H1 (cell line): ENCODE results near the gene CPE. TPM values are rescaled to one million over a fixed set of nuclear protein-coding genes. Genes with fewer than 3 reads are reported as not detected.

Source experiments
- CTCF ChIA-PET: fragments of 300-600 bp; sonication (Branson Sonifier 250); formaldehyde crosslinking; loops from one replicate; lab custom pipeline; 2021; ENCODE audit not compliant: partially characterized antibody; lab: Charles Lee
- POLR2A ChIA-PET: fragments of 300-600 bp; sonication (Branson Sonifier 250); formaldehyde crosslinking; loops from one replicate; lab custom pipeline; 2021; ENCODE audit warnings: inconsistent platforms; ENCODE audit not compliant: partially characterized antibody; lab: Charles Lee
- DNase-seq, 2 experiments: peaks; one replicate each; pipeline versions ENCODE4 v3.0.0 to v3.0.0-alpha.2; 2010 to 2022; ENCODE audit warnings: low spot score in 2 of 2, low read depth in 1 of 2, mixed read lengths in 1 of 2
- FAIRE-seq: peaks from 2 replicates; lab custom pipeline; 2011; peaks lifted over from hg19 to GRCh38; lab: Jason Lieb, UNC
- H2AFZ ChIP-seq: 2 replicates; pipeline ENCODE4 v1.8.1; 2012; ENCODE audit warnings: low read length, inconsistent platforms
- H2AK5ac ChIP-seq: 2 replicates; pipeline ENCODE4 v1.6.1; 2013; ENCODE audit warnings: low read depth, low read length
- H2BK120ac ChIP-seq: replicated peaks from 2 replicates; pipeline ENCODE3; 2013; ENCODE audit warnings: low read depth, low read length, inconsistent platforms
- H2BK12ac ChIP-seq: 2 replicates; pipeline ENCODE4 v1.6.1; 2013; ENCODE audit warnings: low read depth, low read length
- H2BK15ac ChIP-seq: 2 replicates; pipeline ENCODE4 v1.6.1; 2013; ENCODE audit warnings: low read length
- H2BK20ac ChIP-seq: 2 replicates; pipeline ENCODE4 v1.6.1; 2013; ENCODE audit warnings: low read length
- H2BK5ac ChIP-seq: 2 replicates; pipeline ENCODE4 v1.6.1; 2013; ENCODE audit warnings: low read depth, low read length
- H3K14ac ChIP-seq: 2 replicates; pipeline ENCODE4 v1.6.1; 2013; ENCODE audit warnings: inconsistent platforms; ENCODE audit not compliant: insufficient read length
- H3K18ac ChIP-seq: 2 replicates; pipeline ENCODE4 v1.6.1; 2013; ENCODE audit warnings: low read length; ENCODE audit errors: extremely low read depth
- H3K23ac ChIP-seq: 2 replicates; pipeline ENCODE4 v1.6.1; 2013; ENCODE audit warnings: inconsistent platforms; ENCODE audit not compliant: insufficient read length
- H3K23me2 ChIP-seq: 2 replicates; pipeline ENCODE4 v1.6.1; 2013; ENCODE audit warnings: low read depth, low read length
- H3K27ac ChIP-seq: 2 replicates; pipeline ENCODE4 v1.6.1; 2011; ENCODE audit warnings: low read depth, low read length, inconsistent platforms
- H3K27me3 ChIP-seq, 4 experiments: replicated peaks in 1 of 4; 1 replicate in 1 of 4; 2 replicates in 3 of 4; pipeline versions ENCODE4 v1.6.1 to v1.8.1; 2011 to 2013; ENCODE audit warnings: low read length in 3 of 4, mild to moderate bottlenecking in 3 of 4, inconsistent platforms in 2 of 4, mixed read lengths in 2 of 4, moderate library complexity in 1 of 4; ENCODE audit not compliant: control insufficient read depth in 3 of 4, insufficient read depth in 3 of 4; ENCODE audit errors: extremely low read depth in 1 of 4
- H3K36me3 ChIP-seq, 4 experiments: 2 replicates each; pipeline versions ENCODE4 v1.6.1 to v1.8.1; 2011 to 2013; ENCODE audit warnings: mild to moderate bottlenecking in 4 of 4, low read length in 3 of 4, moderate library complexity in 2 of 4, control low read depth in 1 of 4, inconsistent platforms in 1 of 4; ENCODE audit not compliant: insufficient read depth in 4 of 4, control insufficient read depth in 2 of 4
- H3K4ac ChIP-seq: replicated peaks from 2 replicates; pipeline ENCODE3; 2013; ENCODE audit warnings: low read length, low read depth, mixed read lengths, inconsistent platforms; ENCODE audit not compliant: insufficient read length
- H3K4me1 ChIP-seq, 4 experiments: replicated peaks in 1 of 4; 1 replicate in 1 of 4; 2 replicates in 3 of 4; pipeline versions ENCODE4 v1.6.1 to v1.8.1; 2011 to 2013; ENCODE audit warnings: low read length in 3 of 4, inconsistent platforms in 2 of 4, mixed read lengths in 1 of 4; ENCODE audit not compliant: insufficient read depth in 4 of 4, control insufficient read depth in 3 of 4
- H3K4me2 ChIP-seq, 2 experiments: 2 replicates each; pipeline versions ENCODE4 v1.6.1 to v1.8.1; 2011 to 2013; ENCODE audit warnings: low read depth in 2 of 2, low read length in 2 of 2, control low read depth in 1 of 2, inconsistent platforms in 1 of 2, mild to moderate bottlenecking in 1 of 2; ENCODE audit not compliant: insufficient read depth in 1 of 2
- H3K4me3 ChIP-seq, 4 experiments: fragments of 200-600, 300-600 bp in 1 of 4; sonication (generic), shearing (Covaris generic), sonication (Bioruptor Twin) in 1 of 4; 2 replicates each; pipeline versions ENCODE4 v1.5.1 to v1.8.1; 2011 to 2016; ENCODE audit warnings: low read length in 4 of 4, low read depth in 3 of 4, control low read depth in 2 of 4, inconsistent platforms in 2 of 4, mild to moderate bottlenecking in 2 of 4, mixed read lengths in 1 of 4, moderate library complexity in 1 of 4; ENCODE audit not compliant: insufficient read depth in 2 of 4; ENCODE audit errors: extremely low read depth in 1 of 4
- H3K56ac ChIP-seq: replicated peaks from 2 replicates; pipeline ENCODE3; 2013; ENCODE audit warnings: low read depth, mild to moderate bottlenecking, mixed read lengths, low read length, inconsistent platforms; ENCODE audit not compliant: insufficient read length
- H3K79me1 ChIP-seq: 2 replicates; pipeline ENCODE4 v1.6.1; 2013; ENCODE audit warnings: low read depth, low read length, control low read depth
- H3K79me2 ChIP-seq, 2 experiments: 2 replicates each; pipeline versions ENCODE4 v1.6.1 to v1.8.1; 2012 to 2013; ENCODE audit warnings: low read length in 2 of 2, mild to moderate bottlenecking in 2 of 2, inconsistent platforms in 1 of 2; ENCODE audit not compliant: insufficient read depth in 2 of 2, control insufficient read depth in 1 of 2
- H3K9ac ChIP-seq, 4 experiments: replicated peaks in 1 of 4; 1 replicate in 1 of 4; 2 replicates in 3 of 4; pipeline versions ENCODE4 v1.6.1 to v1.8.1; 2011 to 2013; ENCODE audit warnings: low read depth in 3 of 4, low read length in 3 of 4, control low read depth in 2 of 4, mild to moderate bottlenecking in 2 of 4, moderate library complexity in 2 of 4, inconsistent platforms in 1 of 4; ENCODE audit errors: extremely low read depth in 1 of 4
- H3K9me3 ChIP-seq, 2 experiments: 2 replicates each; pipeline versions ENCODE4 v1.6.1 to v1.8.1; 2012 to 2013; ENCODE audit warnings: mild to moderate bottlenecking in 2 of 2, moderate library complexity in 2 of 2, control low read depth in 1 of 2, inconsistent platforms in 1 of 2, low read depth in 1 of 2, low read length in 1 of 2, mixed read lengths in 1 of 2; ENCODE audit not compliant: insufficient read depth in 2 of 2
- H4K20me1 ChIP-seq, 2 experiments: replicated peaks in 1 of 2; 2 replicates each; pipeline versions ENCODE3 to v1.8.1; 2011 to 2013; ENCODE audit warnings: inconsistent platforms in 2 of 2, low read length in 2 of 2, mild to moderate bottlenecking in 1 of 2; ENCODE audit not compliant: insufficient read depth in 2 of 2, control insufficient read depth in 1 of 2
- H4K5ac ChIP-seq: 2 replicates; pipeline ENCODE4 v1.6.1; 2013; ENCODE audit warnings: low read length, low read depth, mixed read lengths, inconsistent platforms; ENCODE audit not compliant: insufficient read length
- H4K8ac ChIP-seq: 2 replicates; pipeline ENCODE4 v1.8.0; 2013; ENCODE audit warnings: mild to moderate bottlenecking, moderate library complexity, low read length, inconsistent platforms; ENCODE audit not compliant: insufficient read depth; ENCODE audit errors: extremely low read depth
- H4K91ac ChIP-seq: replicated peaks from 2 replicates; pipeline ENCODE3; 2013; ENCODE audit warnings: low read length, mixed read lengths, inconsistent platforms; ENCODE audit not compliant: insufficient read length
- BCL11A ChIP-seq, 2 experiments: IDR thresholded peaks; one replicate each; pipeline ENCODE4 v1.6.1; 2011; ENCODE audit warnings: low read depth in 2 of 2, low read length in 2 of 2, mild to moderate bottlenecking in 2 of 2
- CEBPB ChIP-seq: IDR thresholded peaks from 2 replicates; pipeline ENCODE4 v1.6.1; 2012; ENCODE audit warnings: low read depth, low read length
- NRF1 ChIP-seq: IDR thresholded peaks from 2 replicates; pipeline ENCODE4 v1.6.1; 2011; ENCODE audit warnings: mild to moderate bottlenecking, low read depth, low read length, improper control_type of control experiment
- WGBS, 2 experiments: shearing (Covaris generic) in 1 of 2; methylation state at CpG; one replicate each; pipeline versions ENCODE4 v1.1.6 to v1.1.7; 2013 to 2015; ENCODE audit warnings: low lambda C conversion rate in 2 of 2, mixed read lengths in 2 of 2, inconsistent platforms in 1 of 2, low coverage in 1 of 2, missing lambda C conversion rate in 1 of 2; ENCODE audit not compliant: insufficient replicate concordance in 2 of 2, insufficient coverage in 1 of 2, insufficient read length in 1 of 2; ENCODE audit errors: extremely low coverage in 1 of 2, missing lambda C conversion rate in 1 of 2; 5-methylcytosine and 5-hydroxymethylcytosine counted together
- polyA plus RNA-seq, 7 experiments: library from polyadenylated mRNA; depleted of rRNA in 3 of 7; stranded (reverse) in 5 of 7; unstranded in 2 of 7; fragments of >200 nt in 5 of 7; fragments of 200-250 nt in 2 of 7; gene quantifications; 1 replicate in 5 of 7; 2 replicates in 1 of 7; 4 replicates in 1 of 7; pipeline versions ENCODE4 v1.2.1 to v1.2.3, GENCODE V29; 2011 to 2013; ENCODE audit warnings: missing spikeins in 2 of 7, mixed read lengths in 2 of 7
- total RNA-seq: library from RNA; stranded (reverse); fragmentation: NEBNext Ultra II Directional; extraction: Animal tissue kit (Norgen Biotek cat#: 25700); gene quantifications from 2 replicates; pipeline ENCODE4 v1.2.1, GENCODE V29; 2021
- TF ChIP-seq, protein P1 (sequence below): IDR thresholded peaks from 2 replicates; pipeline ENCODE4 v1.6.1; 2012; ENCODE audit warnings: inconsistent platforms

The CPE gene
- total and polyA plus RNA-seq, 2 of the 8 experiments (the other 6 are each of a cell fraction or from before 2014, with no cell fraction given): 9.4 to 10.2 TPM

- H3K79me2 ChIP-seq: no peaks in the 10 kb centered on the region
- POLR2A ChIA-PET: no interaction called here
- no peak overlapping the region for H2AK5ac ChIP-seq
- no peak overlapping the region for H3K27ac ChIP-seq
- H4K20me1 ChIP-seq: no peaks in the 10 kb centered on the region
- no peak overlapping the region for H2BK120ac ChIP-seq
- no peak overlapping the region for H4K5ac ChIP-seq
- H3K27me3 ChIP-seq: no peaks in the 10 kb centered on the region
- H2BK12ac ChIP-seq: no peak overlapping the region
- WGBS, 2 experiments: 93% methylated on average over 6 of the region's 6 CpGs; no CpG with 5 or more reads in 1 of the 2 experiments
- no peak overlapping the region for H4K8ac ChIP-seq
- TF ChIP-seq NRF1: no peak
- no peak for TF ChIP-seq CEBPB
- TF ChIP-seq, protein P1, sequence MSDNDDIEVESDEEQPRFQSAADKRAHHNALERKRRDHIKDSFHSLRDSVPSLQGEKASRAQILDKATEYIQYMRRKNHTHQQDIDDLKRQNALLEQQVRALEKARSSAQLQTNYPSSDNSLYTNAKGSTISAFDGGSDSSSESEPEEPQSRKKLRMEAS: no peak
- TF ChIP-seq BCL11A (IDR thresholded peaks at IDR 0.05; ENCODE audit: low read depth in 2 of 2, low read length in 2 of 2): no peak
- H3K18ac ChIP-seq: no peak overlapping the region
- FAIRE-seq (no peak), DNase-seq (no peak)
- no peaks in the 10 kb centered on the region for H3K23me2 ChIP-seq
- no peak overlapping the region for H3K14ac ChIP-seq
- no peak overlapping the region for H3K4me2 ChIP-seq
- H3K56ac ChIP-seq: no peak overlapping the region
- H3K79me1 ChIP-seq: no peaks in the 10 kb centered on the region
- H3K4me1 ChIP-seq: no peaks in the 10 kb centered on the region
- no peak overlapping the region for H4K91ac ChIP-seq
- H3K36me3 ChIP-seq: no peaks in the 10 kb centered on the region
- H2BK5ac ChIP-seq: no peak overlapping the region
- no peak overlapping the region for H2BK15ac ChIP-seq
- no peak overlapping the region for H3K9ac ChIP-seq
- no peak overlapping the region for H2AFZ ChIP-seq
- H3K9me3 ChIP-seq: no peaks in the 10 kb centered on the region
- no peak overlapping the region for H3K4ac ChIP-seq
- no peak overlapping the region for H3K4me3 ChIP-seq
- CTCF ChIA-PET: interaction anchor here (0.9 to 1.0 kb wide), 3 partner anchors 17 to 572 kb away, joined by 3 read pairs; no protein-coding TSS in a partner anchor
- H3K23ac ChIP-seq: no peak overlapping the region
- H2BK20ac ChIP-seq: no peak overlapping the region
These were observed 137.5 kb downstream of the CPE start for GRCh38 chr4:165516281-165516833.
